ENCODE measurements around the gene ERBB2. TPM values are rescaled to one million over a fixed set of nuclear protein-coding genes. Genes with fewer than 3 reads are reported as not detected.
A peak's percentile ranks its signal among the peaks of the same experiment; 100 is the strongest.

The ERBB2 gene
- total and polyA plus RNA-seq, 2 of the 8 experiments (the other 6 are each of a cell fraction or from before 2014, with no cell fraction given) = 183 to 394 TPM

GRCh38 chr17:39697961-39698360 lies 1.9 kb upstream of the ERBB2 start:
- Histone ChIP-seq H2AFZ (ENCODE audit: low read length) (no peak overlapping the region), H3K9ac (replicated peaks in 1 of 4; ENCODE audit: extremely low read depth in 1 of 4, low read depth in 3 of 4, low read length in 3 of 4) (no peak overlapping the region), H3K79me2 (ENCODE audit: control insufficient read depth in 1 of 2, insufficient read depth in 2 of 2, low read length in 2 of 2) (peaks cover 22 to 49% of the 10 kb centered on the region in 2 experiments), H4K91ac (replicated peaks; ENCODE audit: insufficient read length, low read length) (no peak overlapping the region), H2AK5ac (ENCODE audit: low read depth, low read length) (no peak overlapping the region), H3K4me1 (replicated peaks in 1 of 4; ENCODE audit: control insufficient read depth in 3 of 4, insufficient read depth in 4 of 4, low read length in 3 of 4) (peaks cover 20 to 41% (median 28%) of the 10 kb centered on the region in 4 experiments), H2BK20ac (ENCODE audit: low read length) (no peak overlapping the region), H3K14ac (ENCODE audit: insufficient read length) (no peak overlapping the region), H4K5ac (ENCODE audit: insufficient read length, low read depth, low read length) (no peak overlapping the region), H3K27ac (ENCODE audit: low read depth, low read length) (no peak overlapping the region), H2BK120ac (replicated peaks; ENCODE audit: low read depth, low read length) (peak overlapping the region; percentile 59), H3K36me3 (ENCODE audit: control insufficient read depth in 2 of 4, insufficient read depth in 4 of 4, low read length in 3 of 4) (no peaks in the 10 kb centered on the region), H2BK12ac (ENCODE audit: low read depth, low read length) (no peak overlapping the region), H3K4me3 (ENCODE audit: extremely low read depth in 1 of 4, insufficient read depth in 2 of 4, low read depth in 3 of 4, low read length in 4 of 4) (no peak overlapping the region), H3K56ac (replicated peaks; ENCODE audit: insufficient read length, low read depth, low read length) (no peak overlapping the region), H4K8ac (ENCODE audit: extremely low read depth, insufficient read depth, low read length) (no peak overlapping the region), H3K9me3 (ENCODE audit: insufficient read depth in 2 of 2, low read depth in 1 of 2, low read length in 1 of 2) (no peaks in the 10 kb centered on the region), H3K23me2 (ENCODE audit: low read depth, low read length) (peaks cover 13% of the 10 kb centered on the region), H3K4me2 (ENCODE audit: insufficient read depth in 1 of 2, low read depth in 2 of 2, low read length in 2 of 2) (no peak overlapping the region), H3K4ac (replicated peaks; ENCODE audit: insufficient read length, low read depth, low read length) (no peak overlapping the region), H3K18ac (ENCODE audit: extremely low read depth, low read length) (no peak overlapping the region), H3K23ac (ENCODE audit: insufficient read length) (no peak overlapping the region), H3K27me3 (replicated peaks in 1 of 4; ENCODE audit: control insufficient read depth in 3 of 4, extremely low read depth in 1 of 4, insufficient read depth in 3 of 4, low read length in 3 of 4) (no peaks in the 10 kb centered on the region), H4K20me1 (replicated peaks in 1 of 2; ENCODE audit: control insufficient read depth in 1 of 2, insufficient read depth in 2 of 2, low read length in 2 of 2) (peaks cover 5 to 10% of the 10 kb centered on the region in 2 experiments), H3K79me1 (ENCODE audit: low read depth, low read length) (peaks cover 2% of the 10 kb centered on the region; the same call in 1 of the 2 replicates), H2BK5ac (ENCODE audit: low read depth, low read length) (no peak overlapping the region), H2BK15ac (ENCODE audit: low read length) (no peak overlapping the region)
- 95% methylated on average over 5 of the region's 5 CpGs; no CpG with 5 or more reads in 1 of the 2 experiments for WGBS, 2 experiments (ENCODE audit: extremely low coverage in 1 of 2, insufficient coverage in 1 of 2, insufficient read length in 1 of 2, insufficient replicate concordance in 2 of 2, low coverage in 1 of 2, low lambda C conversion rate in 2 of 2, missing lambda C conversion rate in 1 of 2)
- ChIA-PET POLR2A (ENCODE audit: partially characterized antibody) (interaction anchor here (0.8 to 38.1 kb wide), 4 partner anchors 21 to 44 kb away, joined by 3 to 708 read pairs (median 12); partner anchors contain the start of genes MIEN1, PGAP3, PNMT and TCAP), CTCF (ENCODE audit: partially characterized antibody) (interaction anchor here (0.6 to 52.4 kb wide), 4 partner anchors 32 to 172 kb away, joined by 3 to 1885 read pairs (median 19); partner anchors contain the start of genes MIEN1, PPP1R1B and STARD3)
- FAIRE-seq = no peak
- DNase-seq (ENCODE audit: low read depth in 1 of 2, low spot score in 2 of 2) = no peak
- TF ChIP-seq POU5F1 (IDR thresholded peaks at IDR 0.05; ENCODE audit: low read depth, low read length) (no peak), SIX5 (IDR thresholded peaks at IDR 0.05; ENCODE audit: low read depth, low read length) (no peak), ASH2L (IDR thresholded peaks at IDR 0.05; ENCODE audit: low read length) (no peak), TEAD4 (IDR thresholded peaks at IDR 0.05; ENCODE audit: low read depth, low read length) (no peak)
